C4-2B (cell line): ENCODE data around the gene TNFRSF1A.

Experiments used
- CTCF ChIP-seq: fragments of 450-650 bp; conservative IDR thresholded peaks from 2 replicates; pipeline ENCODE4 v1.5.1; 2017; ENCODE audit warnings: mild to moderate bottlenecking
- ZFX ChIP-seq: fragments of 450-650 bp; IDR thresholded peaks from 2 replicates; pipeline ENCODE4 v1.6.1; 2017

- TF ChIP-seq CTCF (no peak), ZFX (no peak)
These were observed 19.0 kb upstream of the TNFRSF1A start for GRCh38 chr12:6360578-6361490.
